ENCODE data around the gene NOL4L.

NOL4L gene

GRCh38 chr20:32482143-32482441 is 103.0 kb downstream of the NOL4L start:
- no peak for DNase-seq

- DNase-seq, result no peak
Measured at GRCh38 chr20:32481311-32482142, 103.6 kb downstream of the NOL4L start.

- DNase-seq, result no peak
Measured at GRCh38 chr20:32480371-32481241, 104.5 kb downstream of the NOL4L start.

GRCh38 chr20:32479697-32480171 is 105.4 kb downstream of the NOL4L start:
- no peak for DNase-seq

GRCh38 chr20:32479012-32479411 is 106.1 kb downstream of the NOL4L start:
- DNase-seq, result no peak

GRCh38 chr20:32478576-32478975 is 106.6 kb downstream of the NOL4L start:
- DNase-seq, result no peak

GRCh38 chr20:32477594-32478512 is 107.3 kb downstream of the NOL4L start:
- no peak for DNase-seq

GRCh38 chr20:32476684-32477593 is 108.2 kb downstream of the NOL4L start:
- DNase-seq, result no peak

- DNase-seq, result no peak
Measured at GRCh38 chr20:32474967-32475811, 109.9 kb downstream of the NOL4L start.

GRCh38 chr20:32474717-32474966 is 110.5 kb downstream of the NOL4L start:
- no peak for DNase-seq

GRCh38 chr20:32474009-32474716 is 111.0 kb downstream of the NOL4L start:
- DNase-seq, result no peak

GRCh38 chr20:32473231-32474008 is 111.7 kb downstream of the NOL4L start:
- DNase-seq, result no peak

GRCh38 chr20:32472581-32473207 is 112.4 kb downstream of the NOL4L start:
- no peak for DNase-seq

GRCh38 chr20:32470940-32471339 is 114.2 kb downstream of the NOL4L start:
- DNase-seq, result no peak

- DNase-seq, result no peak
Measured at GRCh38 chr20:32470025-32470861, 114.9 kb downstream of the NOL4L start.

GRCh38 chr20:32468860-32469259 is 116.3 kb downstream of the NOL4L start:
- DNase-seq, result no peak

- no peak for DNase-seq
Measured at GRCh38 chr20:32468313-32468640, 116.9 kb downstream of the NOL4L start.
